ENCODE data around the gene MAP2.

The MAP2 gene

GRCh38 chr2:209671020-209671680, 247.3 kb downstream of the MAP2 start:
- H2BK120ac ChIP-seq (ENCODE audit: low read depth, low read length), result no peak overlapping the region
- H3K4ac ChIP-seq (ENCODE audit: low read depth, low read length), result no peak overlapping the region
- no peak overlapping the region for H3K9ac ChIP-seq (ENCODE audit: low read length)
- no peak overlapping the region for H4K8ac ChIP-seq (ENCODE audit: low read depth, low read length)
- H3K79me2 ChIP-seq (ENCODE audit: control insufficient read depth, insufficient read depth, low read length), result no peaks in the 10 kb centered on the region
- no peaks in the 10 kb centered on the region for H3K4me1 ChIP-seq (ENCODE audit: control insufficient read depth, low read depth, low read length)
- no peaks in the 10 kb centered on the region for H3K79me1 ChIP-seq (ENCODE audit: low read length)
- H2BK15ac ChIP-seq (replicated peaks; ENCODE audit: low read depth), result no peak overlapping the region
- no peak overlapping the region for H2BK5ac ChIP-seq (ENCODE audit: low read length)
- no peak overlapping the region for H3K4me2 ChIP-seq (ENCODE audit: low read length)
- H3K18ac ChIP-seq (ENCODE audit: low read length), result no peak overlapping the region
- H3K27me3 ChIP-seq (ENCODE audit: insufficient read depth, low read length, poor library complexity), result no peaks in the 10 kb centered on the region
- DNase-seq, result no peak
- H2AK5ac ChIP-seq (ENCODE audit: low read length), result no peak overlapping the region
- H3K56ac ChIP-seq (ENCODE audit: low read length), result no peak overlapping the region
- no peak overlapping the region for H3K27ac ChIP-seq (ENCODE audit: low read depth, low read length)
- no peak overlapping the region for H3K4me3 ChIP-seq (ENCODE audit: low read length)
- no peaks in the 10 kb centered on the region for H3K36me3 ChIP-seq (ENCODE audit: control insufficient read depth, insufficient read depth, low read length)
- no peak overlapping the region for H4K5ac ChIP-seq (ENCODE audit: low read length)
- no CpG with 5 or more reads among the region's 7 CpGs for WGBS (ENCODE audit: extremely low coverage, insufficient coverage, low lambda C conversion rate)
- no peak overlapping the region for H3K23ac ChIP-seq (ENCODE audit: low read length)

- no peak overlapping the region for H2BK120ac ChIP-seq (ENCODE audit: low read depth, low read length)
- H3K4me3 ChIP-seq (ENCODE audit: low read length), result no peak overlapping the region
- no peaks in the 10 kb centered on the region for H3K79me1 ChIP-seq (ENCODE audit: low read length)
- no peak overlapping the region for H2BK5ac ChIP-seq (ENCODE audit: low read length)
- H3K18ac ChIP-seq (ENCODE audit: low read length), result no peak overlapping the region
- H3K4me1 ChIP-seq (ENCODE audit: control insufficient read depth, low read depth, low read length), result no peaks in the 10 kb centered on the region
- no peaks in the 10 kb centered on the region for H3K79me2 ChIP-seq (ENCODE audit: control insufficient read depth, insufficient read depth, low read length)
- H3K56ac ChIP-seq (ENCODE audit: low read length), result no peak overlapping the region
- H2AK5ac ChIP-seq (ENCODE audit: low read length), result no peak overlapping the region
- no peak overlapping the region for H2BK15ac ChIP-seq (replicated peaks; ENCODE audit: low read depth)
- no peak overlapping the region for H3K27ac ChIP-seq (ENCODE audit: low read depth, low read length)
- no peaks in the 10 kb centered on the region for H3K27me3 ChIP-seq (ENCODE audit: insufficient read depth, low read length, poor library complexity)
- H4K8ac ChIP-seq (ENCODE audit: low read depth, low read length), result no peak overlapping the region
- no peak overlapping the region for H3K4me2 ChIP-seq (ENCODE audit: low read length)
- no peak overlapping the region for H3K4ac ChIP-seq (ENCODE audit: low read depth, low read length)
- no peak overlapping the region for H3K23ac ChIP-seq (ENCODE audit: low read length)
- DNase-seq, result no peak
- H3K9ac ChIP-seq (ENCODE audit: low read length), result no peak overlapping the region
- H4K5ac ChIP-seq (ENCODE audit: low read length), result no peak overlapping the region
- H3K36me3 ChIP-seq (ENCODE audit: control insufficient read depth, insufficient read depth, low read length), result no peaks in the 10 kb centered on the region
Measured at GRCh38 chr2:209673811-209674210, 250.0 kb downstream of the MAP2 start.

GRCh38 chr2:209680596-209680995, 256.7 kb downstream of the MAP2 start:
- no peak overlapping the region for H3K4me3 ChIP-seq (ENCODE audit: low read length)
- no peak overlapping the region for H3K4ac ChIP-seq (ENCODE audit: low read depth, low read length)
- no peaks in the 10 kb centered on the region for H3K27me3 ChIP-seq (ENCODE audit: insufficient read depth, low read length, poor library complexity)
- H3K27ac ChIP-seq (ENCODE audit: low read depth, low read length), result no peak overlapping the region
- no peak overlapping the region for H3K9ac ChIP-seq (ENCODE audit: low read length)
- no peak overlapping the region for H4K5ac ChIP-seq (ENCODE audit: low read length)
- no peak overlapping the region for H2BK15ac ChIP-seq (replicated peaks; ENCODE audit: low read depth)
- H3K18ac ChIP-seq (ENCODE audit: low read length), result no peak overlapping the region
- no peaks in the 10 kb centered on the region for H3K36me3 ChIP-seq (ENCODE audit: control insufficient read depth, insufficient read depth, low read length)
- no peak overlapping the region for H3K23ac ChIP-seq (ENCODE audit: low read length)
- H3K56ac ChIP-seq (ENCODE audit: low read length), result no peak overlapping the region
- H4K8ac ChIP-seq (ENCODE audit: low read depth, low read length), result no peak overlapping the region
- no peak overlapping the region for H2AK5ac ChIP-seq (ENCODE audit: low read length)
- H3K79me1 ChIP-seq (ENCODE audit: low read length), result no peaks in the 10 kb centered on the region
- H2BK5ac ChIP-seq (ENCODE audit: low read length), result no peak overlapping the region
- H3K4me2 ChIP-seq (ENCODE audit: low read length), result no peak overlapping the region
- H2BK120ac ChIP-seq (ENCODE audit: low read depth, low read length), result no peak overlapping the region
- H3K79me2 ChIP-seq (ENCODE audit: control insufficient read depth, insufficient read depth, low read length), result no peaks in the 10 kb centered on the region
- H3K4me1 ChIP-seq (ENCODE audit: control insufficient read depth, low read depth, low read length), result no peaks in the 10 kb centered on the region
- DNase-seq, result no peak
- WGBS (ENCODE audit: extremely low coverage, insufficient coverage, low lambda C conversion rate), result no CpG with 5 or more reads among the region's 1 CpG

- Histone ChIP-seq H4K5ac (ENCODE audit: low read length) (no peak overlapping the region), H3K4ac (ENCODE audit: low read depth, low read length) (no peak overlapping the region), H4K8ac (ENCODE audit: low read depth, low read length) (no peak overlapping the region), H3K36me3 (ENCODE audit: control insufficient read depth, insufficient read depth, low read length) (no peaks in the 10 kb centered on the region), H2BK15ac (replicated peaks; ENCODE audit: low read depth) (no peak overlapping the region), H3K4me2 (ENCODE audit: low read length) (no peak overlapping the region), H3K23ac (ENCODE audit: low read length) (no peak overlapping the region), H3K18ac (ENCODE audit: low read length) (no peak overlapping the region), H3K27ac (ENCODE audit: low read depth, low read length) (no peak overlapping the region), H2BK5ac (ENCODE audit: low read length) (no peak overlapping the region), H2AK5ac (ENCODE audit: low read length) (no peak overlapping the region), H3K79me2 (ENCODE audit: control insufficient read depth, insufficient read depth, low read length) (no peaks in the 10 kb centered on the region), H3K27me3 (ENCODE audit: insufficient read depth, low read length, poor library complexity) (no peaks in the 10 kb centered on the region), H2BK120ac (ENCODE audit: low read depth, low read length) (no peak overlapping the region), H3K56ac (ENCODE audit: low read length) (no peak overlapping the region), H3K4me3 (ENCODE audit: low read length) (no peak overlapping the region), H3K79me1 (ENCODE audit: low read length) (no peaks in the 10 kb centered on the region), H3K4me1 (ENCODE audit: control insufficient read depth, low read depth, low read length) (no peaks in the 10 kb centered on the region), H3K9ac (ENCODE audit: low read length) (no peak overlapping the region)
- no peak for DNase-seq
- no CpG with 5 or more reads among the region's 1 CpG for WGBS (ENCODE audit: extremely low coverage, insufficient coverage, low lambda C conversion rate)
Measured at GRCh38 chr2:209681201-209681735, 257.4 kb downstream of the MAP2 start.

GRCh38 chr2:209682646-209683045, 258.8 kb downstream of the MAP2 start:
- H3K27ac ChIP-seq (ENCODE audit: low read depth, low read length), result no peak overlapping the region

GRCh38 chr2:209685340-209685739, 261.5 kb downstream of the MAP2 start:
- no peaks in the 10 kb centered on the region for H3K4me1 ChIP-seq (ENCODE audit: control insufficient read depth, low read depth, low read length)
- no peaks in the 10 kb centered on the region for H3K27me3 ChIP-seq (ENCODE audit: insufficient read depth, low read length, poor library complexity)
- no peak overlapping the region for H2BK120ac ChIP-seq (ENCODE audit: low read depth, low read length)
- H3K9ac ChIP-seq (ENCODE audit: low read length), result no peak overlapping the region
- H3K79me1 ChIP-seq (ENCODE audit: low read length), result no peaks in the 10 kb centered on the region
- no peak overlapping the region for H3K4me3 ChIP-seq (ENCODE audit: low read length)
- H2BK5ac ChIP-seq (ENCODE audit: low read length), result no peak overlapping the region
- no peak overlapping the region for H4K5ac ChIP-seq (ENCODE audit: low read length)
- no peak overlapping the region for H4K8ac ChIP-seq (ENCODE audit: low read depth, low read length)
- H3K4ac ChIP-seq (ENCODE audit: low read depth, low read length), result no peak overlapping the region
- no peak overlapping the region for H3K27ac ChIP-seq (ENCODE audit: low read depth, low read length)
- no peak overlapping the region for H2AK5ac ChIP-seq (ENCODE audit: low read length)
- H3K79me2 ChIP-seq (ENCODE audit: control insufficient read depth, insufficient read depth, low read length), result no peaks in the 10 kb centered on the region
- H3K4me2 ChIP-seq (ENCODE audit: low read length), result no peak overlapping the region
- H3K23ac ChIP-seq (ENCODE audit: low read length), result no peak overlapping the region
- H3K18ac ChIP-seq (ENCODE audit: low read length), result no peak overlapping the region
- H3K36me3 ChIP-seq (ENCODE audit: control insufficient read depth, insufficient read depth, low read length), result no peaks in the 10 kb centered on the region
- DNase-seq, result no peak
- no CpG with 5 or more reads among the region's 1 CpG for whole genome bisulfite sequencing (ENCODE audit: extremely low coverage, insufficient coverage, low lambda C conversion rate)
- H3K56ac ChIP-seq (ENCODE audit: low read length), result no peak overlapping the region
- H2BK15ac ChIP-seq (replicated peaks; ENCODE audit: low read depth), result no peak overlapping the region

More at GRCh38 chr2:209682646-209683045, 258.8 kb downstream of the MAP2 start:
- Histone ChIP-seq H4K5ac (ENCODE audit: low read length) (no peak overlapping the region), H3K4me3 (ENCODE audit: low read length) (no peak overlapping the region), H3K4ac (ENCODE audit: low read depth, low read length) (no peak overlapping the region), H4K8ac (ENCODE audit: low read depth, low read length) (no peak overlapping the region), H3K27me3 (ENCODE audit: insufficient read depth, low read length, poor library complexity) (no peaks in the 10 kb centered on the region), H3K79me1 (ENCODE audit: low read length) (no peaks in the 10 kb centered on the region), H3K23ac (ENCODE audit: low read length) (no peak overlapping the region), H3K4me2 (ENCODE audit: low read length) (no peak overlapping the region), H3K18ac (ENCODE audit: low read length) (no peak overlapping the region), H2BK5ac (ENCODE audit: low read length) (no peak overlapping the region), H2AK5ac (ENCODE audit: low read length) (no peak overlapping the region), H3K56ac (ENCODE audit: low read length) (no peak overlapping the region), H2BK15ac (replicated peaks; ENCODE audit: low read depth) (no peak overlapping the region), H3K9ac (ENCODE audit: low read length) (no peak overlapping the region), H3K79me2 (ENCODE audit: control insufficient read depth, insufficient read depth, low read length) (no peaks in the 10 kb centered on the region), H2BK120ac (ENCODE audit: low read depth, low read length) (no peak overlapping the region), H3K36me3 (ENCODE audit: control insufficient read depth, insufficient read depth, low read length) (no peaks in the 10 kb centered on the region), H3K4me1 (ENCODE audit: control insufficient read depth, low read depth, low read length) (no peaks in the 10 kb centered on the region)
- no peak for DNase-seq
- WGBS (ENCODE audit: extremely low coverage, insufficient coverage, low lambda C conversion rate), result no CpG with 5 or more reads among the region's 4 CpGs

All from mesendoderm (in vitro differentiated cells).